ENCODE results near the gene CPNE6.

CPNE6 gene

DNA sequence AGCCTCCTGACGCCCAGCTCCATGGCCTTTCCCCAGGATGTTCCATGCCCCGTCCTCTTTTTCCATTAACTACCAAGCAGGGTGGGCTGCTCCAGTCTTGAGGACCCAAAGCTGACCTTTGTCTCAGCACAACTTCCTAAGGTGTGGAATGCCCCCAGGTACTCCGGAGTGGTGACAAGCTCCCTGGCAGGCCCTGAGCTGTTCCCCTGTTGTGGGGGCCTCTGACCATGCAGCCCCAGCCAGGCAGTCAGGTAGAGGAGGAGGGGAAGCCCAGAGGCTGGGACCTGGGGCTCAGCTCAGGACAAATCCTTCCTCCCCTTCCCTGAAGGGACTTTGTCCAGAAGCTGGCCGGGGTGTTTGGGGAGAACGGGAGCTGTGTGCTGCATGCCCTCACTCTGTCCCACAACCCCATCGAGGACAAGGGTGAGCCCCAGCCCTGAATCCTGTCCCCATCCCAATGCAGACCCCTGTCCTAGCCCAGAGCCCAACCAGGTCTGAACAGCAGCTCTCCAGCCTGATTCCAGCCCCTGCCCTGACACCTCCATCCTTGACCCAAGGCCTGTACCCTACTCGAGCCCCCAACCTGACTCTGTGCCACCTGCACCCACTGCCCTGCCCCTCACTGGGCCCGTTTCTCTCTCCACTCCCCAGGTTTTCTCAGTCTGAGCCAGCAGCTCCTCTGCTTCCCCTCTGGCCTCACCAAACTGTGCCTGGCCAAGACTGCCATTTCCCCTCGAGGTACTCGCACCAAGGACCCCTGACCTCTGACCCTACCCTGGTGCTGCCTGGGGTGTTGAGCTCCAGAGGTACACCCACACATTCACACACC, 15.2 kb upstream of the CPNE6 start:
- no peak for DNase-seq

DNA sequence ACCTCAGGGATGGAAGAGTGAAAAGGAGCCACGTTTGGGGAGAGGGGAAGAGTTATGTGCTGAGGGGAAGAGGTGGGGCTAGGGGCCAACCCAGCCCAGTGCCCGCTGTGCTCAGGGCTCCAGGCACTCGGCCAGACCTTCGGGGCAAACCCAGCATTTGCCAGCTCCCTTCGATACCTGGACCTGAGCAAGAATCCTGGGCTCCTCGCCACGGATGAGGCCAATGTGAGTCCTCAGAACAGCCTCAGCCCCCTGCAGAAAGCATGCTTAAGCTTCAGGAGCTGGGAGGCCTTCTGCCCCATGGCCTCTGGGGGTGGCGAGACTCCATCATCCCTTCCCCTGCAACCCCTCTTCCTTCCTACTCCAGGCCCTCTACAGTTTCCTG, 14.6 kb upstream of the CPNE6 start:
- DNase-seq: no peak

DNA sequence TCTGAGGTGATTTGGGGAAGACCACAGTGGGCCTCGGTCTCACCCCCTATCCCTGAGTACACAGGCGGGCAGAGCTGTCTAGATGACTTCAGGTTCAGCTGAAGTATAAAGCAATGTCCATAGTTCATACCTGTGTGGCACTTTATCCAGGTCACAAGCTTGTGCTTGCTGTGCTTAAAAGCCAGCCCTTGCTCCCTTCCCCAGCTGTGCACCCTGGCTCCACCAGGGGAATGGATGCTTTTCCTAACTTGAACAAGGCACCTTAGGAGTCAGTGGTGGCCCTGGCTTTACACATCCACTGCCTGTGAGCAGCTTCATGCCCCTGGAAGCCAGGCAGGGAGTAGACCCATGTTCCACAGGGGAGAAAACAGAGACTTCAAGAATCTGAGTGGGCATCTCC, 14.1 kb upstream of the CPNE6 start:
- no peak for DNase-seq

DNA sequence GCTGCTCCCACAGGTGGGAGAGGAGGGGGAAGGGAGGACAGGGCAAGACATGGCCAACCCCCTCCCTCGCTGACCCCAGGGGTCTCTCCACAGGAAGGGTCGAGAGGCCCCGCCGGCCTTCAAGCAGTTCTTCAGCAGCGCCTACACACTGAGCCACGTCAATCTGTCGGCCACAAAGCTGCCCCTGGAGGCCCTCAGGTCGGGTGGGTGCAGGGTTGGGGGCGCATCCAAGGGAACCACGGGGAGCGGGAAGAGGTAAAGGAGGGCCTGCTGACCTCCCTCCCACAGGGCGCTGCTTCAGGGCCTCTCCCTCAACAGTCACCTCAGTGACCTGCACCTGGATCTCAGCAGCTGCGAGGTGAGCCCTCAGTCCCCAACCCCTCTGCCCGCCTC, 13.5 kb upstream of the CPNE6 start:
- no peak for DNase-seq

DNA sequence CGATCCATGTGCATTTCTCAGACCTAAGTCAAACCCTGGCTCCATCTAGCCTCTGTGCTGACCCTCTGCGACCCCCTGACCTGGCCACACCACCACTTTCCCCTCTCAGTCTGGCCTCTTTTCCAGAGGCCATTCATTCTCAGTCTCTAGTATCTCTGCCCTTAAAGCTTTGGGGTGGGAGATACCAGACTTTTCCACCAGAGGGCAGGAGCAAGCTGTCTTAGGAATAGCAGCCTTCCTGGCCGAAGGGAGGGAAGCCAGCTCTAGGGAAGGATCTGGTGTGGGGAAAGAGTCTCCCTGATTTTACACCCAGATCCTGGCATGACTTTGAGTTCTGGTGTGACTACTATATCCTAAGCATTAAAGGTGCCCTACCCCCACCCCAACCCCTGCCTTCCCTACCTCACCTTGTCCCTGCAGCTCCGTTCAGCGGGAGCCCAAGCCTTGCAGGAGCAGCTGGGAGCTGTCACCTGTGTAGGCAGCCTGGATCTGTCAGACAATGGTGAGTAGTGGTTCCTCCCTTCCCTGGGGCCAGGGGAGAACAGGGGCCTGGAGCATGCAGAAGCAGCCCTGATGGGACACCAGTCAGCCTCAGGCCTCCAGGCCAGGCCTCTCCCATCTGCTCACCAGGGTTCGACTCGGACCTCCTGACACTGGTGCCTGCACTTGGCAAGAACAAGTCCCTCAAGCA, 13.0 kb upstream of the CPNE6 start:
- peak; percentile 78 for DNase-seq

DNA sequence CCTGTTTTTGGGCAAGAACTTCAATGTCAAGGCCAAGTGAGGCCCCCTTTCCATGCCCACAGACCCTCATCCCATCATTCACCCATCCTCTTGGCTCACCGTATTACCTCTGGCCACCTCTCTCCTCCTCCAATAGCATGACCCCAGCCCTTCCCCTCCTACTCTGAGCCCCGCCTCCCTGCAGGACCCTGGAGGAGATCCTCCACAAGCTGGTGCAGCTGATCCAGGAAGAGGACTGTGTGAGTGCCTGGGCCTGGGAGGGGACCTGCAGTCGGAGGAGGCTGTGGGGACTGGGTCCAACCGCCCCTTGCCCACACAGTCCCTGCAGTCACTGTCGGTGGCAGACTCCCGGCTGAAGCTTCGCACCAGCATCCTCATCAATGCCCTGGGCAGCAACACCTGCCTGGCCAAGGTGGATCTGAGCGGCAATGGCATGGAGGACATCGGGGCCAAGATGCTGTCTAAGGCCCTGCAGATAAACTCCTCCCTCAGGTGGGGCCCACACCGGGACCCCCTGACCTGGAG, 12.3 kb upstream of the CPNE6 start:
- no peak for DNase-seq

DNA sequence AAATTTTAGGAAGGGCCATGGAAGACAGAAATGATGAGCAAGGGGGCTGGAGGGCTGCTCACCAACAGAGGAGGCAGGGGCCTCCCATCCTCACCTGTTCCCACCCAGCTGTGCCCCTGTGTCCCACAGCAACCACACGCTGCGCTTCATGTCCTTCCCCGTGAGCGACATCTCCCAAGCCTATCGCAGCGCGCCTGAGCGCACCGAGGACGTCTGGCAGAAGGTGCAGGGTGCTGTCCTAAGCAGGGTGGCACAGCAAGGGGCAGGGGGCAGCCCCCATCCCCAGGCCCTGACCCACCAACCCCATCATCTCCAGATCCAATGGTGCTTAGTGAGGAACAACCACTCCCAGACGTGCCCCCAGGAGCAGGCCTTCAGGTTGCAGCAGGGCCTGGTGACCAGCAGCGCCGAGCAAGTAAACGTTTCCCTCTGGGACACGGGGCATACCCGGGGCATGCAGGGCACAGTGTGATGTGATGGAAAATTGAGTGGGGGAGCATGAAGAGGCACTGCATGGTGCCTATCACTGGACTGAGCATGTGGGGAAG, 11.4 kb upstream of the CPNE6 start:
- no peak for DNase-seq

DNA sequence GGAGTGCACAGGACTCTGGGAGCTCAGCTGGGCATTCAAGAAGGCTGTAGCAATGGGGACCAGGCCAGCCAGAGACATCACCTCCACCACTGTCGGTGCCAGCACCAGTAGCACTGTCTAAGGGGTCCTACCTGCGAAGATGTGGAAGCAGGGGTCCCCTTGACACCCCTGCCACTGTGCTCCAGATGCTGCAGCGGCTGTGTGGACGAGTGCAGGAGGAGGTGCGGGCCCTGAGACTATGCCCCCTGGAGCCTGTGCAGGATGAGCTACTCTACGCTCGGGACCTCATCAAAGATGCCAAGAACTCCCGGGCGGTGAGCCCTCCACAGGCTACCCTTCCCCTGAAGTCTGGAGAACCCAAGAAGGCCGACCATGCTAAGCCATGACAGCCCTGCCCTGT, 10.9 kb upstream of the CPNE6 start:
- DNase-seq: no peak

DNA sequence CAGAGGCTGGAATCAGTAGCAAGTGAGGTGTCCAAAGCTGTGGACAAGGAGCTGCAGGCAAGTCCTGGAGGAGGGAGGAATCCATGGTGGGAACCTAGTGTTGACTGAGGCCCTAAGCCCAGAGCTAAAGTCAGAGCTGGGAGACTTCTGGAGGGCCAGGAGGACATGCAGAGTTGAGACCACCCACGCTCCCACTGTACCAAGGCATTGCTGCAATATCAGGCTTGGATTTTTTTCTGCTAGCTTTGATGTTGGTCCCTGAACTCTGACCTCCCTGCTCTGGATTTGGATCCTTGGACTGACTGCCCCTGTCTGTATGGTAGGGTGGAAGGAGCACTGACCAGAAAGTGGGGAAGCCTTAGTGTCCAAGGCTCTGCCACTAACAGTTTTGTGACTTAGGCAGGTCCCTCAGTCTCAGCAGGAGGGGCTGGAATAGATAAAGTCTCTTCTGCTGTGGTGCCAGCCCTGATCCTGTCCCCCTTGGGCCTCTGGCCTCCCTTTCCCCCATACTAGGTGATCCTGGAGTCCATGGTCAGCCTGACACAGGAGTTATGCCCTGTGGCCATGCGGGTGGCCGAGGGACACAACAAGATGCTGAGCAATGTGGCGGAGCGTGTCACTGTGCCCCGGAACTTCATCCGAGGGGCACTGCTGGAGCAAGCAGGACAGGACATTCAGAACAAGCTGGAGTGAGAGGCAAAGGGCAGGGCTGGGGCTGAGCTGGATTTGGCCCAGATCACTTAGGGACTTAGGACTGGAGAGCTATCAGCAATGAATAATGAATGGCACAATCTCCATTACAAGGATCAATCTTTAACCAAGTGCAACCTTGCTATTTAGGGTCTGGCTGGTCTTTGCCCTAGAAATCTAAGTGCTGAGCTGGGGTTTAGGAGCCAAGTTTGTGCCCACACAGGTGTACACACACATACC, 10.1 kb upstream of the CPNE6 start:
- no peak for DNase-seq

DNA sequence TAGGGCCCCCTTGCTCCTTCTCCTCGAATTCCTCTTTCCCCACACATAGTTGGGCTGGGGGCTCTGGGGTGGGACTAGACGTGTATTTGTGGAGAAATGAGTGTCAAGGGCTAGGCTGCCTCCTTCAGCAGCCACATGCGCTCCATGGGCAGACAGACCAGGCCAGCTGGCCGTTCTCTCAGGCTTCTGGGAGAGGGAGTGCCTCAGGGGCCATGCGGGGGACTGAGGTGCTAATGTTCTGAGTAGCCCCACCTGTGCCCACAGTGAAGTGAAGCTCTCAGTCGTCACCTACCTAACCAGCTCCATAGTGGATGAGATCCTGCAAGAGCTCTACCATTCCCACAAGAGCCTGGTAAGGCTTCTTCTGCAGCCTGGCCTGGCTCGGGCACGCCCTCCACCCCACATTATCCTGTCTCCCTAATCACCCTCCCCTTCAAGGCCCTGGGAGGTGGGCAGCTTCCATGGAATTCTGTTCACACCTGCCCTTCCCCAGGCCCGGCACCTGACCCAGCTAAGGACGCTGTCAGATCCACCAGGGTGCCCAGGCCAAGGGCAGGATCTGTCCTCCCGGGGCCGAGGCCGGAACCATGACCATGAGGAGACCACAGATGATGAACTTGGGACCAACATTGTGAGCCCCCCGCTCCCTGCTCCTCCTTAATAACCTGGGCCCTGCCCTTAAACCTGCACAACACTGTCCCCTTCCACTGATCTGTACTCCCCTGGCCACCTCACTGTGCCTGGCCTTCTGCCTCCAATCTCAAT, 9.0 kb upstream of the CPNE6 start:
- no peak for DNase-seq

DNA sequence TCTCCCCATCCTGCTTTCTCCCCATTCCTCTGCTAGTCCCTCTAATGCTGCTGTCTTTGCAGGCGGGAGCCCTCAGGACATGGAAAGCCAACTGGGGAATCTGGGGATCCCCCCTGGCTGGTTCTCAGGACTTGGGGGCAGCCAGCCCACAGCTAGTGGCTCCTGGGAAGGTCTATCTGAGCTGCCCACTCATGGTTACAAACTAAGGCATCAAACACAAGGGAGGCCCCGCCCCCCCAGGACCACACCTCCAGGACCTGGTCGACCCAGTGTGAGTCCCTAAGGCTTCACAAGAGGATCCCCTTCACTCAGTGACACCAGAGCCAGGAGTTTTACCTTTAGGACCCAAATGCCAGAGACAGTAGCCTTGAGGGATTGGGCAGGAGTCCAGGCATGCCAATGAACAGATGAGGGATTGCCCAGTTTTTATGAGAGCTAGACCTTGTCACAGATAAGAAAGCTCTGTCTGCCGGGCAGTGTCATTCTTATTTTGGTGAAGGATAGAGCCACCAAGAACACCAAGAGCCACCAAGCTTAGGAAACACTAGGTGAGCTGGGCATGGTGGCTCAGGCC, 8.0 kb upstream of the CPNE6 start:
- DNase-seq: no peak

DNA sequence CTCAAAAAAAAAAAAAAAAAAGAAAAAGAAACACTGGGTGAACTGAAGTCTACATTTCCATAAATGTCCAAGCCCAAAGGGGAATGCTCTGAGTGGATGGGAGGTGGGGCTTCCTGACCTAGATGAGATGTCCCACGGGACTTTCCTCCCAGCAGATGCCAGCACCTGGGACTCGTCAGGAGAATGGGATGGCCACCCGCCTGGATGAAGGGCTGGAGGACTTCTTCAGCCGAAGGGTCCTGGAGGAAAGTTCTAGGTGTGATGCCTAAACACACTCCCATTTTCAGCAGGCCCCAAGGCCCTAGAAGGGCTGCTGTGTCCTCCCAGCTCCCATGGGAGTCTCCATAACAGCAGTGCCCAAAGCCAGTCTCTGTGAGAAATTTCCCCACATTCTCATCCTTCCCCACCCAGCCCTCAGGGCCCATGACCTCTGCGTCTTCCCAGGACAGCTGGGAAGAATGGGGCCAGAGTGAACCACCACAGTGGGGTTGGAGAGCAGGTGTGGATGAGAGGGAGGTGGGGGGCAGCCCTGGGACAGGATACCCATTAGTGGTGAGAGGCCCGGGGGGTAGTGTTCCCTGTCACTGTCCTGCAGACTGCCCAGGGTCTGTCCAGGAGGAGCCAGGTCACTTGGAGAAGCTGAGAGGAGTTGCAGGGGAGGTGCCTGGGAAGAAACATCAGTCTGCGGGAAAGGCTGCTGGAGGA, 7.1 kb upstream of the CPNE6 start:
- no peak for DNase-seq

DNA sequence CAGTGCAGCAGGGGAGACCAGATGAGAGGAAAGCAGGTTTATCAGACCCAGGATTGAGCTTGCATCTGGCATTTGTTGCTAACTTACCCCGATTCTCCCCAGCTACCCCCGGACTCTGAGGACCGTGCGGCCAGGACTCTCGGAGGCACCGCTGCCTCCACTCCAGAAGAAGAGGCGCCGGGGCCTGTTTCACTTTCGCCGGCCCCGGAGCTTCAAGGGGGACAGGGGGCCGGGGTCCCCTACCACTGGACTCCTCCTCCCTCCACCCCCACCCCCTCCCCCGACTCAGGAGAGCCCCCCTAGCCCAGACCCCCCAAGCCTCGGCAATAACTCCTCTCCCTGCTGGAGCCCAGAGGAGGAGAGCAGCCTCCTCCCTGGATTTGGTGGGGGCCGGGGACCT, 6.5 kb upstream of the CPNE6 start:
- no peak for DNase-seq

DNA sequence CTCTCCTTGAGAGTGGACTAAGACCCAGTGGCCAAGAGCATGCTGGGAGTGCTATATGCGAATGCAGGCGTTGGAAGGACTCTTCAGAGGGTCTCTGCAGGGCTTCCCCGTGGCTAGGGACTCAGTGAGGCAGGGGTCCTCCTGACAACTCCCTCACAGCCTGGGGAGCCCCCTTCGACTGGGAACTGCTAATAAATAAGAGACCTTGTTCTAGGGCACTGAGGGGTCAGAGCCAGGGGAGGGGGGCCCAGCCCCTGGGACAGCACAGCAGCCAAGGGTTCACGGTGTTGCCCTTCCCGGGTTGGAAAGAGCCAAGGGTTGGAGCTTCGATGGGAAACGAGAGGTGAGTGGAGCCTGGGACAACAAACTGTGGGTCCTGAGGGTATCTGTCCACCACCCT, 6.0 kb upstream of the CPNE6 start:
- DNase-seq: no peak

DNA sequence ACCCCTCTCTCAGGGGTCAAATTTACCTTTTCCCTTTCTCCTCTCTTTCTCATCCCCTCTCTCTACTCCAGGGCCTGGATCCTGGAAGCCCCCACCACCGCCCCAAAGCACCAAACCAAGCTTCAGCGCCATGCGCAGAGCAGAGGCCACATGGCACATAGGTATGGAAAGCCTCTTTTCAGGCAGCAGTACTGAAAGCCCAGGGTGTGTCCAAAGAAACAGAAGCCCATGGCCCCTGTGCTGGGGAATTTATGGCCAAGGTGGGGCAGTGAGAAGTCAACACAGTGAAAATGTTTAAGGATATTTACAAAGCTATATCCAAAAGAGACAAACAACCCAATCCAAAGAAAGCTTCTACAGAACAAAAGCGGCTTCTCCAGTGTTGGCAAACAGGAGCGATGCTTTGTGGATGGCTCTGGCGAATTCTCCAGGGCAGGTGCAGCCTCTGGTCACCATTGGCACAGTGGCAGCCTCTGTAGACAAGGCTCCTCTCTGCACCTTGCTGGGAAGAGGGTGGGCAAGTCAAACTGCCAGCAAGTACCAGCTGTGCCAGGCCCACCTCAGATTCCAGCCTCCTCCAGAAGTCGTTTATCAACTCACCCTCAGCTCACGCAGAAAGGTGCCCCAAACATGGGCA, 4.7 kb upstream of the CPNE6 start:
- DNase-seq: no peak

DNA sequence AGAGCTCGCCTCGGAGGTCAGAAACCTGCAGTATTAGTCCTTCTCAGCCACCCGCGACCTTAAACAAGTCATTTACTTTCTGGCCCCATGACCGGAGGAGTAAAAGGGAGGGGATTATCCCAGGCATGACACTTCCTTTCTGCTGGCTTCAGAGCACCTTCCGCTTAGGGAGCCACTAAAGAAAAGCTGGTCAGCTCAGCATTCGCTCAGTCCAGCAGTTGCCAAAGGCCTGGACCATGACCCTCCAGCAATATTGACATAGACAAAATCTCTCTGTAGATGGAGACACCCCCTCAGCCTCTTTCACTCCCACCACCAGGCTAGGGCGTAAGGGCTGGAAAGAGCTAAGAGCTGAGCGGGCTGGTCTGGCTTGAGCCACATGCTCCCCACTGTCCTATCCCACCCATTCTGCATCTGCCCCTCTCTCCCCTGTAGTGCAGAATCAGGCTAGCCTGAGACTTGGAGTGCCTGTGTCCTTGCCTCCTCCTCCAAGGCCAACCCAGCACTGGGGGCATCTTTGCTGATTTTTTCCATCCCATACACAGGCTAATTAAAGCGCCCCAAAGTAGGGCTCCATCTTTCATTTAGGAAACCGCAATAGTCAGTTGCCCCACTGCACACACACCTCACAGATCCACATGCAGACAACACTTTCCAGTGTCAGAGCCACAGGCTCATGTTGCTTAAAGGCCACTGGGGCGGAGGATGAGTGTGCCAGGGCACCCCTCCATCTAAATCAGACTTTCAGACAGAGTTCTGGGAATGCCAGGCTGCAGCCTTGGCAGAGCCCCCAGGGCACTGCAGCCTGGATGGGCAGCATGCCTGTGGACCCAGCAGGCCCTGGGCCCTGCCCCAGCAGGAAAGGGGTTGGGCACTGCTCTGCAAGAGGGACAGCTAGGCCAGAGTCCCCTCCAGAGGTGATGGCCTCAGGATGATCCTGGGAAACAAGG, 4.0 kb upstream of the CPNE6 start:
- no peak for DNase-seq

DNA sequence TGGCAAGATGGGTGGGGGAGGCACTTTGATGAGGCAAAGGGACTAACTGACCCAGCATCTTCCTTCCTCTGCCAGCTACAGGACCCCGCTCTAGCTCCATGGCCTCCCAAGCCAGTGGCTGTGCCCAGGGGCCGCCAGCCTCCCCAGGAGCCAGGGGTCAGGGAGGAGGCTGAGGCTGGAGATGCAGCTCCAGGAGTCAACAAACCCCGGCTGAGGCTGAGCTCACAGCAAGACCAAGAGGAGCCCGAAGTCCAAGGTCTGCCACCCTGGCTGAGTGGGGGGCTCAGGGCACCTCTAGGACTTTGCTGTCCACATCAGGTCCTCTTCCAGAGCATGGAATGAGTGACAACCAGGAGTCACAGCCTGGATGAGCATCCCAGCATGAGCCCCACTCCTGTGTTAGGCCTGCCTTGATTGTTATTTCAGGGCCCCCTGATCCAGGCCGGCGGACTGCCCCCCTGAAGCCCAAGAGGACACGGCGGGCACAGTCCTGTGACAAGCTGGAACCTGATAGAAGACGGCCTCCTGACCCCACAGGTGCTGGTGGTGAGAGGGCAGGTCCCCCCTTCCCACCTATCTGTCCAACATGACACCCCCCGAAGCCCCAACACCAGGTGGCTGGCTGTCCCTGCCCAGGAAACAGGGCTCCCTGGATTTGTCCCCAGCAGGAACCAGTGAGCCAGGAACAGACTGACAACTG, 2.5 kb upstream of the CPNE6 start:
- DNase-seq: no peak

DNA sequence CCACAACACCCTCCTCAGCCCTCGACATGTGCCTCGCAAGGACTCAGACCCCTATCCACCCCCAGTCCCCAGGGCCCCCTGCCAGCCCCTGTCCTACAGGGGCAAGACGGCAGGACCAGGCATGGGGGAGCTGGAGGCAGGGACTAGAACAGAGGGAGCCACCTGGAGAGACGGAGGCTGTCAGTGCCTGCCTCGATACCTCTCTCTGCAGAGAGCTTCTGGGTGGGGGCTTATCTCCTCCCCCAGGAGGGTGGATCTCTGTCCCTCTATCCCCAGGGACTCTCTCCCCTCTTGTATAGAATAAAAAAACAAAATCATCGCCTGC, 2.0 kb upstream of the CPNE6 start:
- DNase-seq: no peak
